Left renal cortex interstitium (tissue), 4 donors: ENCODE results near the gene AMIGO2. TPM values are rescaled to one million over a fixed set of nuclear protein-coding genes. Genes with fewer than 3 reads are reported as not detected.

ENCODE experiments used
- DNase-seq, 4 donors: peaks; one replicate each; pipeline ENCODE4 v3.0.0-alpha.2; 2013; ENCODE audit warnings: low read depth in 4 of 4, low spot score in 2 of 4, missing footprints in 1 of 4
- polyA plus RNA-seq, 4 donors: library from polyadenylated mRNA; unstranded; fragments of 120-200 nt; gene quantifications; one replicate each; pipeline ENCODE4 v1.2.1, GENCODE V29; 2013; ENCODE audit not compliant: insufficient read length in 4 of 4

AMIGO2 gene
- polyA plus RNA-seq, 4 donors, result 37.5 to 50.1 (median 44.2) TPM

DNA sequence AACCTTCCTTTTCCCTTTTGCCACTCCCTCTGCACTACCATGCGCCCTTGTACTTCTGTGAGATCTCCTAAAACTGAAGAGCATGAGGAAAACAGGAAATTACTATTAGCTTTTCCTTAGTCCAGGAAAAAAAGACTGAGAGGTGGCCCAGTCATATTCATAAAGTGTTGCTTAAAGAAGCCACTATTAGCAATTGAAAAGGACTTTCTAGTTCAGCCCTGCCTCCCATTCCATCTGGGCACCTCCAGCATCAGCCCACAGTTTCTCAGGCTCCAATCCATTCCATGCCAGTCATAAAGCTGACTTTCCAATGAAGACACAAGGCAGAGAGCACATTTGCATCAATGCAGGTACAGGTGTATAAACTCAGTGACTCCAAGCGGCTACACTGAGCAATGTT, 19.9 kb upstream of the AMIGO2 start:
- no peak for DNase-seq

DNA sequence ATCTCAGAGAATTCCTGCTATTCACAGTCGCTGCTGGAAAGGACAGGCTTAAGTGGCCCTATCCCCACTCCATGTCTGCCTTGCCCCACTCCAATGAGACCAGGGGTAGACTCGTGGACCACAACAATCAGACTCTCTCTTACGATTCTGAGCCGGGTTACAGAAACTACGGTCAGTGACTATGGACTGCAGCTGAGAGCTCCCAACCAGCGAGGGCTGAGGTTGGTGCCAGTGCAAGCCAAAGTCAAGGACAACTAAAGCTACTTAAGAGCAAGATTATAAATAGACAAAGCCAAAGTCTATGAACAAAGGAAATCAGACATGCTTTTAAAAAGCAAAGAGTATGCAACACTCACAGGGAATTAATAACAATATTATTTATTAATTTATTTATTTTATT, 18.3 kb upstream of the AMIGO2 start:
- DNase-seq, result no peak

DNA sequence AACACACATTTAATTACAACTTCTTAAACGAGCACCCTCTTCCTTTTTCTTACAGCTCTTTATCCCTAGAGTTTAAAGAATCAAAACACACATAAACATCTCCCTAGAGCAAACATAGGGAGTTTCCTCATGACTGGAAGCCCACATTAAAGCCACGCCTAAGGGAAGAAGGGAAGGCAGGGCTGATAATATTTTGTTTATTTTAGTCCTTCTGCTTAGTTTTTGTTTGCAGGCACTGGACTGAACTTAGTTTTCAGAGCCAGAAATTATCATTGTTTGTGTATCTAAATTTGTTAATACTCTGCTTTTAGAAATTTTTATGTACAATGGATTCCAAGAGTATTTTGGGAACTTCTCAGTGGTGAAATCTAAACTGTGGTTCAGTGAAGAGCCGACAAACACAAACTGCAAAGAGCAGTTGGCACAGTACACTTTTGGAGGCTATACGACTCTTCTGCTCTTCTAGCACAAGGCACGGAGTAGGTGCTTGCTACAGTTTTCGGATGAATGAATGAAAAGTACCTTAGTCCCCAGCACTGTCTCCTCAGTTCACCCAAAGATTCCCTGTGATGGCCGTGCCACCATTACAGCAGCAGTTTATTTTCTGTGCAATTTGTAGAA, 17.6 kb upstream of the AMIGO2 start:
- no peak for DNase-seq

DNA sequence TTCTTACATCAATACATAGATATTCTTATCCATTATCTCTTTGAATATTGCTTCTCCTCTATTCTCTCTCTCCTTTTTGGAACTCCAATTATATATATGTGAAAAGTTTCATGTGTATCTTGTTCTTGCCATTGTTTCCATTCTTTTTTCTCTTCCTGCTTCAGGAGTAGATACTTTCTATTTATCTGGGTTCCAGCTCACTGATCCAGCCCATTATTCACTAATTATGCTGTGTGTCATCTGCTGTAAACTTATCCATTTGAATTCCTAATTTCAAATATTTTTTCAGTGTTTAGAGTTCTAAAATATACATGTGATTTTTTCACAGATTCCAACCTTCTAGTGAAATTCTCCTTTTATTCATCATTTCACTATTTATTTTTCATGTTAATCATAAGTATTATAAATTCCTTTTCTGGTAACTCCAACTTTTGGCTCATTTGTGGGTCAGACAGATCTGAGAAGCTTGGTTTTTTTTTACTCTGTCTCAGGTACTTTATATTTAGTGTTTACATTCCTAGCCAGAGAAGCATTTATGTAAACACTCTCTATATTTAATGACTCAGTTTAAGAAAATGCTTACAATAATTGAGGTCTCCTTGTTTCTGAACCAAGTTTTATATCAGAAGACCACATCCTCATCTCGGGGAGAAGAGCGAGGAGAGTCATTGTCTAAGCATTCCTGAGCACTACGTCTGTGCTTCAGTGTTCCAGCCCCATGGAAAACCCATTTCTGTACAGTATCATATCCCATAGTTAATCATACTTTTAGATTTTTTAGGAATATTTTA, 15.9 kb upstream of the AMIGO2 start:
- no peak for DNase-seq

DNA sequence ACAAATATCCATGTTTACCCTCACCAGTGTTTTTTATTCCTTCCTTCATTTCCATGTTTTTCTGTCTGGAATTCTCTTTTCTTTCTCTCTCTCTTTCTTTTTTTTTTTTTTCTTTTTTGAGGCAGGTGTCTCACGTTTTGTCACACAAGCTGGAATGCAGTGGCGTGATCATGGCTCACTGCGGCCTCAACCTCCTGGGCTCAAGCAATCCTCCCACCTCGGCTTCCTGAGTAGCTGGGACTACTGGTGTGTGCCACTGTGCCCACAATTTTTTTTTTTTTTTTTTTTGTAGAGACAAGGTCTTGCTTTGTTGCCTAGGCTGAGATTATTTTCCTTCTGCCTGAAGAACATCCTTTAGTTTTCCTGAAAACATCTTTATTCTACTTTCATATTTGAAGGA, 15.0 kb upstream of the AMIGO2 start:
- DNase-seq, result no peak

DNA sequence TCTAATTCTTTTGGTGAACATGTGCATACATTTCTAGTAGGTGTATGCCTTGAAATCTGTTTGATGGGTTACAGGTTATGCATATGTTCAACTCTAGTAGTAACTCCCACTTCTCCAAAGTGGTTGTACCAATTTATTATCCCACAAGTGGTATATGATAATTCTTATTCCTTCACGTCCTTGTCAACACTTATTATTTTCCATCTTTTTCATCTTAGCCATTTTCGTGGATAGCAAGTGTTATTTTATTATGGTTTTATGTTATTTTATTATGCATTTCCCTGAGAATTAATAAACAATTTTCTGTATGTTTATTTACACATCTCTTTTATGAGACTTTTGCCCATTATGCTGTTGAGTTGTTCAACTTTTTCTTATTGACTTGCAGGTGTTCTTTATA, 11.2 kb upstream of the AMIGO2 start:
- DNase-seq, result no peak

DNA sequence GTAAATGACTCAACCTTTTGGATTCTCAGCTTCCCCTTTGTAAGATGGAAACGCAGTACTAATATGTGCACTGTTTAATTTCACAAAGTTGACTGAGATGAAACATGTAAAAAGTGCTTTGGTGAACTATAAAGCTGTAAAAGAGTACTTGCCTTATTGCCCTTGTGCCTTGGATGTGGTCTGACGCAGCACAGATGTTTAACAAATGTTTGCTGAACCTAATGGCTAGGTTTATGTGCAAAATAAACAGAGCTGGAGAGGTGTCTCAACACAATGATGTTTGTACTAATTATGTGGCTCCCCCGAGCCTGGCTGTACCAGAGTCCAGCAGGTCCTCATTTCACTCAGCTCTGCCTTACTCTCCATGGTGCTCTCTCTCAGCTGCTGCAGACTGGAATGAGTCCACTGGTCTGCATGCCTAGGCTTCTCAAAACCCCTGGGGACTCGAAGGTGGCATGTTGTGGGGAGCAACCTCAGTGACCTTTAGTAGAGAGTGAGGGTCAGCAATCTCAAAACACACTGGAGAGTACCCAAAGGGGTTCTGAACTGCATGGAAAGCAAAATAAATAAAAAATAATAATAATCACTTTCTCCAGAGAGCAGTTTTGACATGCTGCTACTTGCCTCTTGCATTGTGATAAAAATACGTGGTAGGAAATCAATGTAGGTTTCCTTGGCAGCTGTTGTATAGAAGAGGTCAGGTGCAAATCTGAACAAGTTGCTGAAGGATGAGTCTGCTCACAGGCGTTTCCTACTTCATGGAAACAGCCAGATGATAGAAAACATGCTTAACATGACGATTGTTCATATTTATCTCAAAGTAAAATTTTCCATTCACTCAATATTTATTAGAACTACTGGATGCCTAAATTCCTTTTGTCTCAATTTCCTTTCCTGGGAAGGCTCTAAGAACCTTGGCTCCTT, 8.5 kb upstream of the AMIGO2 start:
- DNase-seq, result no peak

DNA sequence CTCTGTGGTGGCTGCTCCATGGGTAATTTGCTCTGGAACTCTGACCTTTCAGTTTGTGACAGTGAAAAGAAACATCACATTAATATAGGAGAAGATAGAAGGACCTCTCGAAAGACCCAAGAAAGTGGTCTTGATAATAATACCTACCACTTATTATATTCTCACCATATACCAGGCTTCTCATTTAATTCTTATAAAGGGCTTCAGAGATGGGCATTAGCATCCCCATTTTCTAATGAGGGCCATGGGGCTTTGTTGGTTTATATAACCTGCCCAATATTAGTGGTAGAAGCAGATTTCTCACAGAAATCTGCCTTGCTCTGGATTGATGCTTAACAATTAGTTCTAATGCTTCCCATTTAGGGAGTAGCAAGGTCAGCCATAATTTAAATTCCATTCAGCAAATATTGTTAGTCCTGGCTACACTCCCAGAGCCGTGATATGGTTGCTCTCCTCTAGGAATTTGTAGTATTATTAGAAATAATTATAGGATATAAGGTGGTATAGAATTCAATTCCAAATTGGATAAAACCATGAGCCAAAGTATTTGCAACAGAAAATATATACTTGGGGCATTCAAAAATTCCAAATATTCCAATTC, 7.4 kb upstream of the AMIGO2 start:
- no peak for DNase-seq

DNA sequence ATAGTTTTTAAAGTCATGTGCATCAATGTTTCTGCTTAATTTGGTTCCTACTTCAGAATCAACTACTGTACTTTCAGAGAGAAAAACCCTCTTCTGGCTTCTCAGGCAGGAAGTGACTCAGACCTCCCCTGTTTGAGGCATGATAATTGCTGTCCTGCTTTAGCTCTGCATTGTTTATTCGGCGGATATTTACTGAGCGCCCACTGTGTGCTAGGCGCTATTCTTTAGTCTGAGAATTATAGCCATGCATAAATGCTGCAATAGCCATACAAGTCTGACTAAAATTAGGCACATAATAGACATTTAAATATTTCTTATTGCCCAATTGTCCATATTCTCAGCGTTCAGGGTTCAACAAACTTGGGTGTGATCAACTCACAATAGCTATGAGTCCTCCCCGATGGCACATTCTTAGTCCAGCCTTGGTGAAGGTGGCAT, 6.1 kb upstream of the AMIGO2 start:
- no peak for DNase-seq

DNA sequence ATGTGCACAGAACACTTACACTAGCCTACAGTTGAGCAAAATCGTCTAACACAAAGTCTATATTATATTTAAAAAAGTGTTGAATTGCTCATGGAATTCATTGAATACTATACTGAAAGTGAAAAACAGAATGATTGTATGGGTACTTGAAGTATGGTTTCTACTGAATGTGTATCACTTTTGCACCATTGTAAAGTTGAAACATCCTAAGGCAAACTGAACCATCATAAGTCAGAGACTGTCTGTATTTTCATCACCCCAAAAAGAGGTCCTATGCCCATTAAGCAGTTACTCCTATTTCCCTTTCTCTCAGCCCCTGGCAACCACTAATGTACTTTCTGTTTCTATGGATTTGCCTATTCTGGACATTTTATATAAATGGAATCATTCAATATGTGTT, 4.4 kb upstream of the AMIGO2 start:
- no peak for DNase-seq

DNA sequence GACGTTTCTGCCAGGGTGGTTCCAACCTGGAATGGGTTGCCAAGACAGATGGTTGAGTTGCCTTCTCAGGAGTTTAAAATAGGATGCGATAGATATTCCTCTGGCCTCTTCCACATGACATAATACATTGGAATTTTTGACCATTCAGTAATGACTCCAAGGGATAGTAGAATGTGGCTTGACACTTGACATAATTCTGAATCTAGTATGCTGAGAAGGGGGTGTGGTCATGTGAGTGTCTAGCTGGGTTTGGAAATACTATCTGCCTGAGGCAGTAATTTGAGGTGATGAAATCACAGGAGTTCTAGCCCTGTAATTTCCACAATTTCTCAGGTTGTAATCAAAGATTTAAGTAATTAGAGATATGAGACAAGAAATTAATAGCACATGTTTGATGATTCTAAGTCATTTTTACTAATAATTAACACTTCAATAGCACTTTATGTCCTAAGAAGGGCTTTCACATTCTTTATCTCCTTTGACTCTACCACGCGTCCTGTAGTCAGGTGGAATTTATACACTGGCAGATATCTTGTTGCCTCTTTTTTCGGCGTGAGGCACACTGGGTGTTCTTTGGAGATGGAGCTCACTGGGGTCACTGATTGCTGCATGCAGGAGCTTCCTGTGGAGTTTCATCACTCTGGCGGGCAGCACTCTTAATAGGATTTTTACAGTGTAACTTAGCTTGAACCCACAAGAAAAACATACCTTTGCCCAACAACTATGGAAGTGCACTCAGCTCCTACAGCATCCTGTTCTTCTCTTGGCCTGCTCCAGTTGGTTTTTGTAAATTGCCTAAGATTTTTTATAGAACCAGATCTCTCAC, 3.2 kb upstream of the AMIGO2 start:
- no peak for DNase-seq

DNA sequence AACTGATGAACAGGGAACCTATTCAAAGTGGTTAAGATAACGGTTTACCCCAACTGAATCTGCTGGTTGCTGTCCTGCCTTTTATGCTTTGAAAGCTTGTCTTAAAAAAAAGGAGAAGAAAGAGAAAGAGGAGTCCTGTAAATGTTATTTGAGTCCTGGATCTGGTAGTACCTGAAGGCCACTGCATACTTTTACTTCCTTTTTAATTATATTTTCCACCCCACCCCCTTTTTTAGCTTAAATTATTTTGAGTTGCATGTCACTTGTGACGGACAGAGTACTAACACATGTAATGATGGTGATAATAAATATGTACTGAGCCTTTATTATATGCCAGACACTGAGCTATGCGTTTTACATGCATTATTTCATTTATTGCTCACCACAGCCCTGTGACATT, 2.5 kb upstream of the AMIGO2 start:
- no peak for DNase-seq

DNA sequence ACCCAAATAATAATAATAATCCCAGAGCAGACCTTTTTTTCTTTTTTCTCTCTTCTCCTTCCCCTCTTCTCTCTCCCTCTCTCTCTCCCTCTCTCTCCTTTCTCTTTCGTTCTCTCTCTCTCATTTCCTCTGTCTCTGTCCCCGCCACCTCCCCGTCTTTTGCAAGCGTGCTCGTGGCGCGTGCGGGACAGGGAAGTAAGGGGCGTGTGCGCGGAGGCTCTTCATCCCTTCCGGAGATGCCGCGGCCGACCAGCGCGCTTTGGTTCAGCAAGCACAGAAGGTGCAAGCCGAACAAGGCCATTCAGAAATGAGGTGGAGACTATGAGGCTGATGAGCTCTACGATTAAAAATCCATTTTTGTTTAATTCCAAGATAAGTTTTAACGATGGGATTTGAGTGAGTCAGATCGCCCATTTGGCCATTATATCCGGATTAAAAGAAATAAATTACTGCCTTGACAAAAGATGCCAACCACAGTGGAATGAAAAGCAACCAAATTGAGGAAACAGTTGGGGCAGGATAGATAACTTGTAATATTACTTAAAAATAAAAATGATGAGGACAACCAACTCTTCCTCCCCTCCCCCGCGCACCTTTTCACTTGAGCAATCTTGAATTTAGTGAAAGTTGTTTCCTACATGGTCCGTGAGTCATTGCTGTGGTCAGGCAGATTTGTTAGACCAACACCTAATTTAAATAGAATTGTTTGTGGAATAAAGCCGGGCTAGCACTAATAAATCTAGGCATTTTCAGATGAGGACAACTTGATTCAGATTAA, 1.2 kb upstream of the AMIGO2 start:
- DNase-seq, result no peak

DNA sequence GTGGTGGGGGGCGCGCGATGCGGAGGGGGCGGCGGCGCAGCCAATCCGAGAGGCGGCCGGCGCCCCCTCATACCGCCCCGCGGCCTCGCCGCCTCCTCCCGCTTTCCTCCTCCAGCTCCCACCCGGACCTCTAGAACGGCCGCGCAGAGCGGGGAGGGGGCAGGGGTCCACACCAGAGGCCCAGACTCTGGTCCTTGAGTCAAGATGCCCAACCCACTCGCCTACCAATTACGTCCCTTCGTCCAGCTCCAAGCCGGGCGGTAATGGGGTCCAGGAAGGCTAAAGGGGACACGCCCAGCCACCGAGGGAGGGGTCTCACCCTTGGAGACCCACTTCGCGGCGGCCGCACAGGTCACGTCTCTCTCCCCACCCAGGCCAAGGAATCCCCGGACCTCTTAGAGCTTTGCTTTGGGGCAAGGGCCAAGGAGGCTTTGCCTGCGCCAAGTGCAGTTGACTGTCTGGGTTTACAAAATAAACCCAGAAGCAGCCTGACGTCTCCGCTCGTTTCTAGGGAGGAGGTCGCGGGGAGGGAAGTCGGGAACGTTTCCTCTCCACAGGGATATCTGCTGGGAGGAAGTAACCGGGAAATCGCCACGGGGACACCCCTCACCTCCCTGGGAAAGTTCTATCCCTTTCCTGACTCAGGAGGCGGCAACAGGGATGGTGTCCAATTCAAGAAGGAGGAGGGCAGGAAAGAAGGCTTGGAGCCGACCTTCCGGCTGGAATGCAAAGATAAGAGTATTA, 394 bp upstream of the AMIGO2 start:
- DNase-seq, result no peak

DNA sequence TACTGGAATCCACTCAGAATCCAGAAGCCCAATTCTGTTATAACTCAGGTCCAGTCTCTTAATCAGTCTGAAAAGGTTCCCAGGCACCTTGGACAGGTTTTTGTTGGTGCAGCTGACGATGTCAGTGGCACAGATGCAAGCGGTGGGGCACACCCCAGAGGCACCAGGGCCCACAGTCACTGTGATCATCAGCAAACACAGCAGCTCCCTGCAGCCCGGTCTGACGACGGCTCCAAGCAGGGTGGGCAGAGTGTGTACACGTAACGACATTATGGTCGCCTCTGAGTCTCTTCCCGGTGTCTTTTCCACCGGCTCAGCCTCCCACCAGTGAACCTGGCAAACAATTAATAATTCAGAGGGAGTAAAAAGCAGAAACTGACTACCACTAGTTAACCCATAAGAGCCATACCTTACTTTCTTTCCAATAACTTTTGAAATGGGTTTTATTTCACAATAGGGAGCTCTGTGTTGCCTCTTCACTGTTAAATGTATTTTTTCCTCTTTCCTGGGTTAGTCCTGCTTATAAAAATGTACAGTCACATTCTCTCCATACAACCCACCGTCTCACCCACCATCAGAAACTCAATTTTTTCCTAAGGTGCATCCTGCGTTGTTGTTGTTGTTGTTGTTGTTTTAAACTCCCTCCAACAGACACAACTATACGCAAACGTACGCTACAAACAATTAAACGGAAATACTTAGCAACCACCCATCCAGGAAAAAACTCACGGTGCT, 859 bp downstream of the AMIGO2 start:
- DNase-seq, result no peak

DNA sequence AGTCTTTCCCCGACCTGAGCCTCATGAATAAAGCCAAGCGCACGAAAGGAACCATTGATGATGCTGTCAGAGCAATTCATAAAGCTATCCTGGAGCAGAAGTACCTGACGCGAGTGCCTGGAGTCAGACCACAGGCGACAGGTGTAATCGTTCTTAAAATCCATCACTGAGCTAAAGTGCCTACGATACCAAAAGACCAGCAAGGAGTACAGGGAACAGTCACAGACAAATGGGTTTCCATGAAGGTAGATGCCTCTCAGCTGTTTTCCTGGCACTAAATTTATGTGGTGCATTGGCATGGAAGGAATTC, 1.7 kb downstream of the AMIGO2 start:
- no peak for DNase-seq

DNA sequence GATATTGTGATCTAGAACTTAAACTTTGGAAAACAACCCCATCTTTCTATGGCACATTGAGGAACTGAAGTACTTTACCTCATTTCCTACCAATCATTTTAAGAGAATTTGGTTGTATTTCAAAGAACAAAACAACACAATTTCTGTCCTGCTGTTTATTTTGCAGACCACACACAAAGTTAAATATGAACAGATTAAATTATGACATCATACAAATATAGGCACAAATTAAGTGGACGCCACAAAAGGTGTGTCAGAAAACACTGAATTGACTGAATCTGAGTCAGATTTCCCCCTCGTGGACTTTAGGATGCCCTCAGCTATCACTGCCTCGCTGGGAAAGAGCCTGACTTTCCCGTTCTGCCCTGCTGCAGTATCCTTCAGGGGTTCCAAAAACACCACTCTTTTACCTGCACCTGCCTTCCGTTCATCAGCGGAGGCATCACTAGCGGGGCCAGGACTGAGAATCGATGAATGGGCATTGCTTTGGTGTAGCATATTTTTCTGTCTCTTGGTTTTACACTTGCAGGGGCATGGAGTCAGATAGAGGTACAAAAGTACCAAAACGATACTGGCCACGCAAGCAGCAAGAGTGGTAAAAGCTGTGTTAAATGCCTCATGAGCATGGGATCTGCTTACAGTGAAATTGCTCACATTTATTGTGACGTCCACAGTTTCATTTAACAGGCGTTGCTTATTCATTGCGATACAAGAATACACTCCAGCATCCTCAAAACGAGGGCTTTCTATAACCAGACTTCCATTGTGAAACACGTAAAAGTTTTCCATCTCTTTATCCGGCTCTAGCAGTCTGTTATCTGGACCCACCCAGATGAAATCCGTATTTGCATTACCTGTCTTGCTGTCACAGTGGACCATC, 2.3 kb downstream of the AMIGO2 start:
- no peak for DNase-seq
